ENCODE measurements around the gene AMZ1.
"Not testable (repeated sequence)": the region's sequence is repeated elsewhere in the genome, so short reads cannot be mapped to it uniquely, and the experiment has no call there.

GRCh38 chr7:2748684-2749083, 60.7 kb downstream of the AMZ1 start:
- TF ChIP-seq ARID4B (CRISPR knock-in tag; IDR thresholded peaks at IDR 0.05; ENCODE audit: borderline replicate concordance); CTCF (IDR thresholded peaks at IDR 0.05); MAX (CRISPR knock-in tag; IDR thresholded peaks at IDR 0.05); ZNF512 (CRISPR knock-in tag; IDR thresholded peaks at IDR 0.05; ENCODE audit: borderline replicate concordance); AFF4 (CRISPR knock-in tag; IDR thresholded peaks at IDR 0.05; ENCODE audit: borderline replicate concordance); IRF2 (CRISPR knock-in tag; IDR thresholded peaks at IDR 0.05; ENCODE audit: borderline replicate concordance, low read depth); FOXJ3 (CRISPR knock-in tag; IDR thresholded peaks at IDR 0.05; ENCODE audit: borderline replicate concordance); TCF7 (CRISPR knock-in tag; IDR thresholded peaks at IDR 0.05; ENCODE audit: low read depth); ESRRA (CRISPR knock-in tag; IDR thresholded peaks at IDR 0.05; ENCODE audit: borderline replicate concordance); NR3C1 (CRISPR knock-in tag; conservative IDR thresholded peaks at IDR 0.05; ENCODE audit: low read depth): not testable (repeated sequence)
